MM.1S (cell line): Measurements from ENCODE around the gene MMUT.

Source experiments
- EZH2 ChIP-seq: fragments of 300-600 bp; sonication (generic); optimal IDR thresholded peaks from 2 replicates; pipeline ENCODE3; 2017; ENCODE audit warnings: low read depth, mild to moderate bottlenecking, antibody characterized with exemption, low read length, mixed read lengths
- EZH2phosphoT487 ChIP-seq: fragments of 300-600 bp; sonication (generic); IDR thresholded peaks from 2 replicates; pipeline ENCODE4 v1.6.1; 2018; ENCODE audit warnings: antibody characterized with exemption, low read length
- TF ChIP-seq, protein P1 (sequence below): fragments of 300-600 bp; sonication (generic); IDR thresholded peaks from 2 replicates; pipeline ENCODE4 v1.5.1; 2016; ENCODE audit warnings: antibody characterized with exemption, low read length, mixed read lengths

DNA sequence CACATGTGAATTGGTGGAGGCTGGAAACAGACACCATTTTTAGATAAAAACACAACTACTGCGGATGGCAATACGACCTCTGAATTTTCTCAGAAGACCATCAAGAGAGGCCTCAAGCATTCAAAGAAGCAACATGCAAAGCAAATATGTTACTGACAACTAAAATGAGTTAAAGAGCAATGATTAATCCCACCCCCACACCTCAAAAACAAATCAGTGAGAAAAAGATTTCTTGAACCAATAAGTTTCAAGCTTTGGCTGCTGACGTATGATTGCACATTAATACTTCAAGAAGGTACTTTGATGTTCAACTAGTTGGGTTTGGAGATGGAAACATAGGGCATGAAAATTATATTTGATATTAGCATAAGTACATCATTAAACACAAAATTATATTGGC lies 982 bp downstream of the MMUT start:
- TF ChIP-seq, protein P1, sequence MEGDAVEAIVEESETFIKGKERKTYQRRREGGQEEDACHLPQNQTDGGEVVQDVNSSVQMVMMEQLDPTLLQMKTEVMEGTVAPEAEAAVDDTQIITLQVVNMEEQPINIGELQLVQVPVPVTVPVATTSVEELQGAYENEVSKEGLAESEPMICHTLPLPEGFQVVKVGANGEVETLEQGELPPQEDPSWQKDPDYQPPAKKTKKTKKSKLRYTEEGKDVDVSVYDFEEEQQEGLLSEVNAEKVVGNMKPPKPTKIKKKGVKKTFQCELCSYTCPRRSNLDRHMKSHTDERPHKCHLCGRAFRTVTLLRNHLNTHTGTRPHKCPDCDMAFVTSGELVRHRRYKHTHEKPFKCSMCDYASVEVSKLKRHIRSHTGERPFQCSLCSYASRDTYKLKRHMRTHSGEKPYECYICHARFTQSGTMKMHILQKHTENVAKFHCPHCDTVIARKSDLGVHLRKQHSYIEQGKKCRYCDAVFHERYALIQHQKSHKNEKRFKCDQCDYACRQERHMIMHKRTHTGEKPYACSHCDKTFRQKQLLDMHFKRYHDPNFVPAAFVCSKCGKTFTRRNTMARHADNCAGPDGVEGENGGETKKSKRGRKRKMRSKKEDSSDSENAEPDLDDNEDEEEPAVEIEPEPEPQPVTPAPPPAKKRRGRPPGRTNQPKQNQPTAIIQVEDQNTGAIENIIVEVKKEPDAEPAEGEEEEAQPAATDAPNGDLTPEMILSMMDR: no peak
- TF ChIP-seq EZH2phosphoT487: no peak
- no peak for TF ChIP-seq EZH2
